Umbilical cord (tissue), 2 donors: ENCODE data around the gene DPY19L3. TPM values are rescaled to one million over a fixed set of nuclear protein-coding genes. Genes with fewer than 3 reads are reported as not detected.
"Not testable (repeated sequence)": the region's sequence is repeated elsewhere in the genome, so short reads cannot be mapped to it uniquely, and the experiment has no call there.

Experiments used
- DNase-seq: peaks from one replicate; pipeline ENCODE4 v3.0.0-alpha.2; 2015; ENCODE audit warnings: low spot score
- total RNA-seq: library from RNA; depleted of rRNA; stranded (reverse); fragments of >200 nt; gene quantifications from one replicate; pipeline ENCODE4 v1.2.3, GENCODE V29; 2014; ENCODE audit warnings: low replicate concordance; ENCODE audit not compliant: insufficient read depth

The DPY19L3 gene
- total RNA-seq, 1 donor from 2014 or later, result 27.9 TPM

GRCh38 chr19:32396046-32396652 is 9.4 kb upstream of the DPY19L3 start:
- no peak for DNase-seq

GRCh38 chr19:32397671-32398101 is 7.9 kb upstream of the DPY19L3 start:
- no peak for DNase-seq

- DNase-seq, result no peak
Observed at GRCh38 chr19:32401992-32402391, 3.6 kb upstream of the DPY19L3 start.

- DNase-seq, result no peak
Observed at GRCh38 chr19:32403291-32403995, 2.1 kb upstream of the DPY19L3 start.

GRCh38 chr19:32404213-32404932 is 1.2 kb upstream of the DPY19L3 start:
- DNase-seq, result no peak

- DNase-seq, result peak; percentile 48
Observed at GRCh38 chr19:32404933-32405430, 588 bp upstream of the DPY19L3 start.

GRCh38 chr19:32406161-32407003 is 812 bp downstream of the DPY19L3 start:
- DNase-seq, result peak; percentile 23

GRCh38 chr19:32407004-32407992 is 1.7 kb downstream of the DPY19L3 start:
- DNase-seq, result no peak

- DNase-seq, result no peak
Observed at GRCh38 chr19:32415246-32415645, 9.7 kb downstream of the DPY19L3 start.

- DNase-seq, result no peak
Observed at GRCh38 chr19:32415669-32416068, 10.1 kb downstream of the DPY19L3 start.

GRCh38 chr19:32416749-32417456 is 11.3 kb downstream of the DPY19L3 start:
- DNase-seq, result no peak

GRCh38 chr19:32418155-32418554 is 12.6 kb downstream of the DPY19L3 start:
- DNase-seq, result no peak

GRCh38 chr19:32421589-32422361 is 16.2 kb downstream of the DPY19L3 start:
- peak; percentile 20 for DNase-seq

- no peak for DNase-seq
Observed at GRCh38 chr19:32422435-32422834, 16.9 kb downstream of the DPY19L3 start.

GRCh38 chr19:32423944-32424343 is 18.4 kb downstream of the DPY19L3 start:
- DNase-seq, result not testable (repeated sequence)

GRCh38 chr19:32427536-32427935 is 22.0 kb downstream of the DPY19L3 start:
- no peak for DNase-seq

GRCh38 chr19:32436692-32437091 is 31.1 kb downstream of the DPY19L3 start:
- DNase-seq, result no peak

GRCh38 chr19:32437096-32437495 is 31.5 kb downstream of the DPY19L3 start:
- DNase-seq, result no peak

- DNase-seq, result no peak
Observed at GRCh38 chr19:32438751-32439150, 33.2 kb downstream of the DPY19L3 start.
